Tibial nerve (tissue), 4 donors: ENCODE data around the gene CCDC69.
"Not testable (repeated sequence)": the region's sequence is repeated elsewhere in the genome, so short reads cannot be mapped to it uniquely, and the experiment has no call there.

ENCODE experiments used
- CTCF ChIP-seq, 5 experiments: fragments of 200-600 bp in 3 of 5; fragments of 450-650 bp in 2 of 5; sonication (generic) in 3 of 5; IDR thresholded peaks; one replicate each; pipeline ENCODE4 v1.5.1; 2016 to 2019; ENCODE audit warnings: antibody characterized with exemption in 5 of 5, mild to moderate bottlenecking in 3 of 5, moderate library complexity in 2 of 5
- EP300 ChIP-seq, 2 donors: sonication (generic); formaldehyde crosslinking; IDR thresholded peaks; one replicate each; pipeline ENCODE4 v1.6.1; 2017; ENCODE audit warnings: antibody characterized with exemption in 2 of 2, mild to moderate bottlenecking in 1 of 2
- POLR2A ChIP-seq, 2 donors: fragments of 450-650 bp; IDR thresholded peaks; one replicate each; pipeline ENCODE4 v1.6.1; 2017; ENCODE audit warnings: antibody characterized with exemption in 2 of 2, mild to moderate bottlenecking in 2 of 2, moderate library complexity in 2 of 2

GRCh38 chr5:151197291-151197600 lies 26.6 kb downstream of the CCDC69 start:
- TF ChIP-seq CTCF, POLR2A, EP300 (IDR thresholded peaks at IDR 0.05): not testable (repeated sequence)
